Psoas muscle (tissue), 8 donors: ENCODE data around the gene PCSK5. TPM values are rescaled to one million over a fixed set of nuclear protein-coding genes. Genes with fewer than 3 reads are reported as not detected.

Experiments
- ATAC-seq, 4 donors: fragments of 200-7000 bp; cut with Tn5 transposase; one replicate each; pipeline ENCODE4 v1.9.1; 2020; ENCODE audit warnings: moderate library complexity in 3 of 4, mild to moderate bottlenecking in 2 of 4
- DNase-seq, 2 donors: peaks; one replicate each; pipeline ENCODE4 v3.0.0-alpha.2; 2020
- H3K27ac ChIP-seq: fragments of 200-600 bp; one replicate; pipeline ENCODE4 v1.8.0; 2022
- H3K27me3 ChIP-seq, 3 donors: fragments of 200-600 bp in 1 of 3; one replicate each; pipeline versions ENCODE4 v1.6.1 to v1.8.0; 2013 to 2022; ENCODE audit warnings: low read length in 2 of 3, mild to moderate bottlenecking in 2 of 3, moderate library complexity in 1 of 3; ENCODE audit not compliant: insufficient read depth in 3 of 3
- H3K36me3 ChIP-seq, 2 donors: fragments of 200-600 bp in 1 of 2; one replicate each; pipeline versions ENCODE4 v1.6.1 to v1.8.0; 2013 to 2022; ENCODE audit warnings: low read depth in 1 of 2, mild to moderate bottlenecking in 1 of 2, moderate library complexity in 1 of 2; ENCODE audit not compliant: insufficient read depth in 1 of 2
- H3K4me1 ChIP-seq: fragments of 200-600 bp; one replicate; pipeline ENCODE4 v1.8.0; 2022
- H3K4me3 ChIP-seq: fragments of 200-600 bp; one replicate; pipeline ENCODE4 v1.8.0; 2022; ENCODE audit warnings: mild to moderate bottlenecking
- H3K9me3 ChIP-seq: fragments of 200-600 bp; one replicate; pipeline ENCODE4 v1.8.0; 2022
- CTCF ChIP-seq: fragments of 200-600 bp; IDR thresholded peaks from one replicate; pipeline ENCODE4 v1.8.0; 2022; ENCODE audit warnings: antibody characterized with exemption
- WGBS, 3 donors: extraction: QIAGEN DNeasy Blood & Tissue Kit; methylation state at CpG; one replicate each; pipeline versions ENCODE4 v1.1.6 to v1.1.7; 2013; 5-methylcytosine and 5-hydroxymethylcytosine counted together
- intact Hi-C, 2 donors: fragments of 100-400 bp; cut with DNase I; formaldehyde crosslinking; loops; one replicate each; pipeline versions ENCODE4 v1.11.0 to v1.14.2; 2022
- polyA plus RNA-seq, 3 donors: library from polyadenylated mRNA; stranded (reverse); fragments of 200-250 nt; gene quantifications; one replicate each; pipeline ENCODE4 v1.2.3, GENCODE V29; 2013
- total RNA-seq, 4 donors: library from RNA; stranded (reverse); fragmentation: NEBNext Ultra II Directional in 2 of 4; extraction: Animal tissue kit (Norgen Biotek cat#: 25700) in 2 of 4; gene quantifications; one replicate each; pipeline versions ENCODE4 v1.2.1 to v1.2.4, GENCODE V29; 2021 to 2023
- donor health status: healthy with polysubstance abuse.
- donor health status: DM: no; HTN: no; CAD: no; lungs with moderate emphysema.
- donor health status: Bipolar disorder and iron deficiency.
- donor health status: healthy.
- donor health status: DM: yes; HTN: yes; CAD: no.
- donor health status: DM: no; HTN: no; CAD: no.
- donor health status: DM: no; HTN: no; CAD: no.
- donor health status: DM: yes; HTN: yes; CAD: no.

The PCSK5 gene
- total and polyA plus RNA-seq, 7 donors: 0.75 to 4.4 (median 2.3) TPM

- intact Hi-C loops: no loop called here
- 29 to 53% (median 37%) methylated on average over 2 of the region's 2 CpGs for WGBS, 3 donors
- DNase-seq: no peak
Observed at GRCh38 chr9:76109953-76110352, 219.5 kb downstream of the PCSK5 start.

GRCh38 chr9:76112151-76112550 lies 221.7 kb downstream of the PCSK5 start:
- ATAC-seq (no peak), DNase-seq (no peak)
- H3K4me3 ChIP-seq: no peak overlapping the region
- TF ChIP-seq CTCF: no peak
- 49 to 95% (median 78%) methylated on average over 2 of the region's 2 CpGs for WGBS, 3 donors
- H3K4me1 ChIP-seq: peaks cover 13% of the 10 kb centered on the region
- intact Hi-C loops: no loop called here
- H3K27ac ChIP-seq: no peak overlapping the region
- no peaks in the 10 kb centered on the region for H3K27me3 ChIP-seq
- no peaks in the 10 kb centered on the region for H3K9me3 ChIP-seq
- no peaks in the 10 kb centered on the region for H3K36me3 ChIP-seq

More at GRCh38 chr9:76109953-76110352, 219.5 kb downstream of the PCSK5 start:
- Histone ChIP-seq H3K27me3 (no peaks in the 10 kb centered on the region), H3K36me3 (no peaks in the 10 kb centered on the region), H3K27ac (no peak overlapping the region), H3K9me3 (no peaks in the 10 kb centered on the region), H3K4me3 (no peak overlapping the region), H3K4me1 (peaks cover 17% of the 10 kb centered on the region)
- no peak for TF ChIP-seq CTCF
- peak; percentile 84 to 97 (median 93) for ATAC-seq

- peaks cover 12% of the 10 kb centered on the region for H3K4me1 ChIP-seq
- 50 to 74% (median 65%) methylated on average over 3 of the region's 3 CpGs for WGBS, 3 donors
- no peak for TF ChIP-seq CTCF
- peak in 1 of 4 donors; percentile 58 for ATAC-seq
- no peak overlapping the region for H3K4me3 ChIP-seq
- no peaks in the 10 kb centered on the region for H3K36me3 ChIP-seq
- DNase-seq: no peak
- H3K27ac ChIP-seq: no peak overlapping the region
- H3K27me3 ChIP-seq: no peaks in the 10 kb centered on the region
- intact Hi-C loops: no loop called here
- no peaks in the 10 kb centered on the region for H3K9me3 ChIP-seq
Observed at GRCh38 chr9:76114144-76114543, 223.7 kb downstream of the PCSK5 start.

- H3K27me3 ChIP-seq: no peaks in the 10 kb centered on the region
- H3K4me3 ChIP-seq: no peak overlapping the region
- WGBS, 3 donors: 82 to 99% (median 98%) methylated on average over 2 of the region's 2 CpGs
- peaks cover 4% of the 10 kb centered on the region for H3K4me1 ChIP-seq
- no peaks in the 10 kb centered on the region for H3K9me3 ChIP-seq
- H3K36me3 ChIP-seq: no peaks in the 10 kb centered on the region
- no peak for TF ChIP-seq CTCF
- DNase-seq: no peak
- no peak overlapping the region for H3K27ac ChIP-seq
- no peak for ATAC-seq
- intact Hi-C loops: no loop called here
Observed at GRCh38 chr9:76115396-76115795, 224.9 kb downstream of the PCSK5 start.

GRCh38 chr9:76115982-76116646 lies 225.6 kb downstream of the PCSK5 start:
- ATAC-seq (no peak), DNase-seq (no peak)
- TF ChIP-seq CTCF: no peak
- Histone ChIP-seq H3K9me3 (no peaks in the 10 kb centered on the region), H3K4me3 (no peak overlapping the region), H3K27me3 (no peaks in the 10 kb centered on the region), H3K36me3 (no peaks in the 10 kb centered on the region), H3K27ac (no peak overlapping the region), H3K4me1 (no peaks in the 10 kb centered on the region)
- WGBS, 3 donors: 87 to 91% (median 90%) methylated on average over 2 of the region's 2 CpGs
- intact Hi-C loops: no loop called here
